GM21737 (cell line): ENCODE measurements around the gene SEMA3A.
"Not testable (repeated sequence)": the region's sequence is repeated elsewhere in the genome, so short reads cannot be mapped to it uniquely, and the experiment has no call there.

ENCODE experiments used
- ATAC-seq: cut with Tn5 transposase; IDR thresholded peaks from one replicate; pipeline ENCODE4 v1.9.1; 2021; ENCODE audit warnings: mild to moderate bottlenecking, moderate library complexity; ENCODE audit not compliant: unreplicated experiment

The SEMA3A gene

DNA sequence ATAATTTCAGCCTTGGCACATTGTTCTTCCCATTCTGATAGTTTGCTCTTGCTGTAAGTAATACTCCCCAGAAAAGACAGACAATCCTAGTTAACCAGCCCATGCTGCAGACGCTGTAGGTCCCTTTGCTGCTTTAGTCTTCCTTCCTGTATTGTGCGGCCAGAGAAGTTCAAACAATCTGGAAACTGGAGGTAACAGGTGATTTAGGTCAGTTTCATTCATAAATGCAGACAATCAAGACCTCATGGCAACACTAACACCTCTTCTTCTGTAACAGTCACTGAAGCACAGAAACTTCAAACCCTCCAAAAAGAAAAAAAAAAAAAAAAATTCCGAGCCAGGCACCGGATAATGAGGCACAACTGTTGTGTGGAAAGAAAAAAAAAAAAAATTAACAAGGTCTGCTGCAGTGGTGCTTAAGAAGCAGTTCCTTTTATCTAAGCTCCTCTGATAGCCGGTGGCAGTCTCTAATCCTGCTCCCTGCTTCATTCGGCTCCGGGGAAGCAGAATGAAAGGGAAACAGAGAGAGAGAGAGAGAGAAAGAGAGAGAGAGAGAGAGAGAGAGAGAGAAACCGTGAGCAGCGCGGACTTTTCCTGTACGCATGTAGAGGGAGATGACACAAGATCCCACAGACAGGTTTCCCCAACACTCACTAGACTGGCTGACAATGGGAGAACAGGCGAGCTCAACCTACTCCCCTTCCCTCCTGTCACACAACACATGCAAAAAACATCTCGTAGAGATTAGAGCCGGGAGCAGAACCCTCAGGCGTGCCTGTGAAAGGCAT, at the start of gene SEMA3A:
Gene SEMA3A (minus strand): TSS at position 306 of the 788 bp plus-strand sequence. CDS start 203 bp downstream, at position 103.
- no peak for ATAC-seq

DNA sequence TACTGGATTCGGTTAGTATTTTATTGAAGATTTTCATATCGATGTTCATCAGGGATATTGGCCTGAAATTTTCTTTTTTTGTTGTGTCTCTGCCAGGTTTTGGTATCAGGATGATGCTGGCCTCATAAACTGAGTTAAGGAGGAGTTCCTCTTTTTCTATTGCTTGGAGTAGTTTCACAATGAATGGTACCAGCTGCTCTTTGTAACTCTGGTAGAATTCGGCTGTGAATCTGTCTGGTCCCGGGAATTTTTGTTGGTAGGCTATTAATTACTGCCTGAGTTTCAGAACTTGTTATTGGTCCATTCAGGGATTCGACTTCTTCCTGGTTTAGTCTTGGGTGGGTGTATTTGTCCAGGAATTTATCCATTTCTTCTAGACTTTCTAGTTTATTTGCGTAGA, 48.4 kb upstream of the SEMA3A start:
- not testable (repeated sequence) for ATAC-seq

GRCh38 chr7:84238596-84238995, 44.0 kb upstream of the SEMA3A start:
- ATAC-seq: no peak

GRCh38 chr7:84237533-84238173, 43.1 kb upstream of the SEMA3A start:
- no peak for ATAC-seq

- no peak for ATAC-seq
Measured at GRCh38 chr7:84236398-84236797, 41.8 kb upstream of the SEMA3A start.

DNA sequence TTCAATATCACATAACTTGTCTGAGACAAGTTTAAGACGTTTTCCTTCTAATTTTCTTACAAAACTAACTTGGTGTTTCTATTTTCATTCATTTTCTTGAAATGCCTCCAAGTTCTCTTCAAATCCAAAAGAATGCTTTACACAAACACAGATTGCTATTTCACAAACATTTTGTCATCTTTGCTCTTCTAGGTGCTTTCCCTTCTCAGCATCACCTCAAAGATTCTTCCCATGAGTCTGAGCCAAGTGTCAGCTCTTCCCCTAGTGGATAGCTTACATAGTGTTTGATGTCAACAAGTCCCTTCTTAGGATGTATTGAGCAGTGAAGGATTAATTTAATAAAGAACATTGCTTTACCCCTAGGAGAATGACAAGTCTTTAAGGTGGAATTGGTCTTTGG, 38.1 kb upstream of the SEMA3A start:
- no peak for ATAC-seq

- ATAC-seq: no peak
Measured at GRCh38 chr7:84231157-84231556, 36.6 kb upstream of the SEMA3A start.

DNA sequence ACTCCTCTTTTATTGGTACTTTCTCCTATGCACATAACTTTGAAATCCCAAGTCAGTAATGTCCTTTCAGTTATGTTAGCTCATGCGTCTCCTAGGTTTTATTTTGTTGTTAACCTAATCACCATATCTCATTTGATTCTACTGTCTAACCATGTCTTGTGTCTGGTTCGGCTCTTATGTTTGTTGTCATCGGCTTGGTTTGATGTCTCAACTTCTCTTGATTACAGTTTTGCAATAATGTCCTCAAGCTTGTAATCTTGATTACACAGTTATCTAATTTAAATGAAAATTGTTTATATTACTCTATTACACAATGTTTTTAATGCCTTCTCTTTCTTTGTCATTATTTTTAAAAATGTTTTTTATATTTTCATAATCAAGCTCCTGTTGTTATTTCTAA, 35.9 kb upstream of the SEMA3A start:
- ATAC-seq: no peak

GRCh38 chr7:84228526-84228925, 33.9 kb upstream of the SEMA3A start:
- ATAC-seq: no peak

DNA sequence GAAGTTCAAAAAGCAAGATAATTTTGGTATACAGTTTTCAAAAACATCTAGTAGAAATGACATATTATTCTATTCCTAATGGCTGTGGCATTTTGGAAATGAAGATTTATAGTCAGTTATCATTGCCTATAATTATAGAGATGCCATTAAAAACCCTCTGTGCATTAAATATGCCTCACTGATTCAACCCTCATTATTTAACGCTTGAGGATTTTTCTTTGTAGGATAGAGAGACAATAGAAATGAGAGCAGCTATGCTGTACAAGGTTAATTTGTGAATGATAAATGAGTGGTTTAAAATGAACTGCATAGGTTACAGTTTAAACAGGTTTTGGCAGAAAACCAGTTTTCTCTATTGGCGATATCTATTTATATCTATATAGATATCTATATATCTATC, 32.2 kb upstream of the SEMA3A start:
- no peak for ATAC-seq

DNA sequence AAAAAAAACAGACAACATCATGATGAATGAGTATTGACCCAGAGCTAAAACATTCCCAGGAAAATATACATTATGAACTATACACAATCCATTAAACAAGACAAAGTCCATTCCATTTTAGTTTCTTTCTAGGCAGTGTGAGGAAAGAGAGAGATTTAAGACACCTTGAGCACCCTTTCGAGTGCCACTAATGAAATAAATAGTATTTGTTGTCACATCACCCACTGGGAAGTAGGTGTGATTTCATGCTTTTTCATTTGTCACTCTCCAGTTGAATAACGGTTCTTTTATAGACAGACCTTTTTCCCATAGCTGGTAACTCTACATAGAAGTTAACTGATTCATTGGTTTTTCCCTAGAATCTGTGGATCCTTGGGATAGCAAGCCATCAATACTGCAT, 29.9 kb upstream of the SEMA3A start:
- no peak for ATAC-seq

- ATAC-seq: no peak
Measured at GRCh38 chr7:84219310-84219709, 24.7 kb upstream of the SEMA3A start.

GRCh38 chr7:84218681-84219080, 24.1 kb upstream of the SEMA3A start:
- ATAC-seq: no peak

GRCh38 chr7:84216472-84216871, 21.9 kb upstream of the SEMA3A start:
- ATAC-seq: no peak

DNA sequence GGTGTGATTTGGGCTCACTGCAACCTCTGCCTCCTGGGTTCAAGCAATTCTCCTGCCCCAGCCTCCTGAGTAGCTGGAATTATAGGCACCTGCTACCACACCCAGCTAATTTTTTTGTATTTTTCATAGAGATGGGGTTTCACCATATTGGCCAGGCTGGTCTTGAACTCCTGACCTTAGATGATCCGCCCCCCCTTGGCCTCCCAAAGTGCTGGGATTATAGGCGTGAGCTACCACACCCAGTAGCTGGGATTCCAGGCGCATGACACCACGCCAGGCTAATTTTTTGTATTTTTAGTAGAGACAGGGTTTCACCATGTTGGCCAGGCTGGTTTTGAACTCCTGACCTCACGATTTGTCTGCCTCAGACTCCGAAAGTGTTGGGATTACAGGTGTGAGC, 20.2 kb upstream of the SEMA3A start:
- not testable (repeated sequence) for ATAC-seq

DNA sequence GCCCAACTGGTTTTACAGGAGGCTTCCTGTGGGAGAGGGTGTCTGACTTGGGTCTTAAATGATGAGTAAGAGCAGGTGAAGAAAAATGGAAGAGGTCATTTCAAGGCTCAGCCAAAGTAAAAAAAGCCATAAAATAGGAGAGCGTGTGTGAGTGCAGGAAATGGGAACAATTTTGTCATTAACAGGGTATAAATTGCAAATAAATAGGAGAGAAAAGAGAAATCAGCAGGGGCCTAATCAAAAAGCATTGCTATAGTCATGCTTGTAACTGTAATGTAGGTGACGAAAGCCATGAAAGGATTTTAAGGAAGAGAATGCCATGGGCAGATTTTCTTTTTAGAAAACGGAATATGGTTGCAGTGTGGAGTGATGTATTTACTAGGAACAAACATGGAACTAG, 15.7 kb upstream of the SEMA3A start:
- ATAC-seq: no peak

DNA sequence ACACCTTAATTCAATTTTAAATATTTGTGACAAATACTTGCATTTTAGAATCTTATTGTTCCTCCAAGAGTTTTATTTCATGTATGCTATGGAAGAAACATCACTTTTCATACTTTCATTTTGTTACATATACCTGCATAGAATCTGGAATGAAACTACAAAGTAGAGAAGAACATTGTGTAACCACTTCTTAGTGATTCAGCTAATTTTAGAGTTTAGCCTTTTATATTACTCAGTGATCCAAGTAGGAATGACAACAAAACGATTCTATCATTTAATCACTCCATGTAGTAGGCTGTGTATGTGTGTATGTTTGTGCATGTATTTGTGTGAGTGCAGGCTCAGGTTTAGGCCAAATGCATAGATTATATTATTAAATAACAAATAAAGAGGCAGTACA, 14.4 kb upstream of the SEMA3A start:
- ATAC-seq: no peak

DNA sequence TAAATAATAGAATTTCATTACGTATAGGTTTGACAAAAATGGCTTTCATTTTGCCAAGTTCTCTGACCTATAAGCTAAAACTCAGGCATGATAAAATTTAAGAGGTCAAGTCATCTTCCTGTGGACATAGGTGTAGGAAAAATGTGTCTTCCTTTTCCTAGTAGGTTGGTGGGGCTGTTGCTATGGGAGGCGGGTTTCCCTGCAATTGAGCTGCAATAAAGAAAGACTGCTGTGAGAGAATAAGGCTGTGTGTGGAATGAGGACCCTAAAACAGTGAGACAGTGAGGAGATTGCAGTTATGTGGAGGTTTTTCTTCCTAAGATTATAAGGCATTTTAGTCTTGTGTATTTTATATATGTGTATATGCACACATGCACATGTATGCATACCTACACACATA, 13.0 kb upstream of the SEMA3A start:
- no peak for ATAC-seq

- ATAC-seq: no peak
Measured at GRCh38 chr7:84207025-84207424, 12.4 kb upstream of the SEMA3A start.

GRCh38 chr7:84204655-84205054, 10.1 kb upstream of the SEMA3A start:
- ATAC-seq: no peak

DNA sequence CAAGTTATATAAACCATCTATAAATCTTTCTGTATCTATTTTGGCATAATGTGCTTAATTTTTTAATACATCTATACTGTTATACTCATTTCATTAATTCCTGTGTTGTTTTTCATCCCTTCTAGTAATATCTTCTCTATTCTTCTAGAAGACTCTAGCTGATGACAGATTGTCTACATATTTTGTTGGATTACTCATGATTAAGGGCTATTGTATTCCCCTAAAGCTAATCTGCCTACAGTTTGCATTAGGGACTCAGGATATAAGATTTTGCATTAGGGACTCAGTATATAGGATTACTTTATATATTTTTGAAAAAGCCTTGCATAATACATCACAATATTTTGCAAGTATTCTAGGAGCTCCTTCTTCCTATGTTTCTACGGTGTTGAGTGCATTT, 8.3 kb upstream of the SEMA3A start:
- no peak for ATAC-seq

- no peak for ATAC-seq
Measured at GRCh38 chr7:84200859-84201258, 6.3 kb upstream of the SEMA3A start.

GRCh38 chr7:84199216-84199615, 4.6 kb upstream of the SEMA3A start:
- ATAC-seq: no peak
